Left ventricle myocardium inferior (tissue), 1 donor: ENCODE results near the gene TNRC6B. TPM values are rescaled to one million over a fixed set of nuclear protein-coding genes. Genes with fewer than 3 reads are reported as not detected.

ENCODE experiments used
- DNase-seq: peaks from one replicate; pipeline ENCODE4 v3.0.0-alpha.2; 2020
- H3K27ac ChIP-seq: fragments of 200-600 bp; replicated peaks from 2 replicates; pipeline ENCODE4 v1.8.0; 2021
- H3K27me3 ChIP-seq: fragments of 200-600 bp; 2 replicates; pipeline ENCODE4 v1.8.0; 2021; ENCODE audit warnings: low read depth
- H3K36me3 ChIP-seq: fragments of 200-600 bp; 2 replicates; pipeline ENCODE4 v1.8.0; 2021
- H3K4me1 ChIP-seq: fragments of 200-600 bp; 2 replicates; pipeline ENCODE4 v1.8.0; 2021
- H3K4me3 ChIP-seq: fragments of 200-600 bp; 2 replicates; pipeline ENCODE4 v1.8.0; 2021; ENCODE audit warnings: mild to moderate bottlenecking, moderate library complexity
- H3K9me3 ChIP-seq: fragments of 200-600 bp; replicated peaks from 2 replicates; pipeline ENCODE4 v1.8.0; 2021
- intact Hi-C: fragments of 100-400 bp; cut with micrococcal nuclease; formaldehyde crosslinking; loops from one replicate; pipeline ENCODE4 v1.11.0; 2022
- total RNA-seq: library from RNA; stranded (reverse); fragmentation: NEBNext Ultra II Directional; extraction: Animal tissue kit (Norgen Biotek cat#: 25700); gene quantifications from one replicate; pipeline ENCODE4 v1.2.1, GENCODE V29; 2021
- TF ChIP-seq, protein P1 (sequence below): fragments of 200-600 bp; IDR thresholded peaks from 2 replicates; pipeline ENCODE4 v1.8.0; 2021; ENCODE audit warnings: antibody characterized with exemption, mild to moderate bottlenecking, borderline replicate concordance
- donor health status: DM: no; HTN: yes; CAD: no; lungs with severe emphysema.

Gene TNRC6B
- total RNA-seq, 1 donor from 2014 or later = 43.8 TPM

DNA sequence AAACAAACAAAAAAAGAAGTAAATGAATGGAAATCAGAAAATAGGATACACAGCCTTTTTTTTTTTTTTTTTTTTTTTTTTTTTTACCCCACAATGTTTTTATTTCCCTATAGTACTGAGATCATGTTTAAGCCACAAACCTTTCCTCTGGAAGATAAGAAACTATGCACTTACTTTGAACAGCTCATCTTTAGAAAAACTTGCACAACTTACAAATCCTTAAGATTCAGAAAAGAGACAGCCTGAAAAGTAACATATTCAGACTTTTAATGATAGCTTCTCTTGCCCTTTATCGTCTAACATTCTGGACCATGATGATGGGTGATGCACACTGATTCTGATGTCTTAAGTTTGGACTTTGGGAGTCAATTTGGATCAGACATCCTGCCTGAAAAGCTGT is 80.3 kb downstream of the TNRC6B start:
- H3K4me3 ChIP-seq = no peak overlapping the region
- intact Hi-C loops = no loop called here
- no peaks in the 10 kb centered on the region for H3K27me3 ChIP-seq
- H3K4me1 ChIP-seq = peaks cover 63% of the 10 kb centered on the region
- peak overlapping the region; percentile 81 for H3K27ac ChIP-seq
- peaks cover 16% of the 10 kb centered on the region for H3K36me3 ChIP-seq
- no peaks in the 10 kb centered on the region for H3K9me3 ChIP-seq
- TF ChIP-seq, protein P1, sequence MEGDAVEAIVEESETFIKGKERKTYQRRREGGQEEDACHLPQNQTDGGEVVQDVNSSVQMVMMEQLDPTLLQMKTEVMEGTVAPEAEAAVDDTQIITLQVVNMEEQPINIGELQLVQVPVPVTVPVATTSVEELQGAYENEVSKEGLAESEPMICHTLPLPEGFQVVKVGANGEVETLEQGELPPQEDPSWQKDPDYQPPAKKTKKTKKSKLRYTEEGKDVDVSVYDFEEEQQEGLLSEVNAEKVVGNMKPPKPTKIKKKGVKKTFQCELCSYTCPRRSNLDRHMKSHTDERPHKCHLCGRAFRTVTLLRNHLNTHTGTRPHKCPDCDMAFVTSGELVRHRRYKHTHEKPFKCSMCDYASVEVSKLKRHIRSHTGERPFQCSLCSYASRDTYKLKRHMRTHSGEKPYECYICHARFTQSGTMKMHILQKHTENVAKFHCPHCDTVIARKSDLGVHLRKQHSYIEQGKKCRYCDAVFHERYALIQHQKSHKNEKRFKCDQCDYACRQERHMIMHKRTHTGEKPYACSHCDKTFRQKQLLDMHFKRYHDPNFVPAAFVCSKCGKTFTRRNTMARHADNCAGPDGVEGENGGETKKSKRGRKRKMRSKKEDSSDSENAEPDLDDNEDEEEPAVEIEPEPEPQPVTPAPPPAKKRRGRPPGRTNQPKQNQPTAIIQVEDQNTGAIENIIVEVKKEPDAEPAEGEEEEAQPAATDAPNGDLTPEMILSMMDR = no peak
- no peak for DNase-seq

- Histone ChIP-seq H3K4me1 (peaks cover 67% of the 10 kb centered on the region), H3K27me3 (no peaks in the 10 kb centered on the region), H3K36me3 (peaks cover 20% of the 10 kb centered on the region), H3K4me3 (no peak overlapping the region), H3K27ac (peak overlapping the region; percentile 81), H3K9me3 (no peaks in the 10 kb centered on the region)
- no peak for DNase-seq
- intact Hi-C loops = no loop called here
- TF ChIP-seq, protein P1 = no peak
Observed at GRCh38 chr22:40258501-40258915, 80.8 kb downstream of the TNRC6B start.

DNA sequence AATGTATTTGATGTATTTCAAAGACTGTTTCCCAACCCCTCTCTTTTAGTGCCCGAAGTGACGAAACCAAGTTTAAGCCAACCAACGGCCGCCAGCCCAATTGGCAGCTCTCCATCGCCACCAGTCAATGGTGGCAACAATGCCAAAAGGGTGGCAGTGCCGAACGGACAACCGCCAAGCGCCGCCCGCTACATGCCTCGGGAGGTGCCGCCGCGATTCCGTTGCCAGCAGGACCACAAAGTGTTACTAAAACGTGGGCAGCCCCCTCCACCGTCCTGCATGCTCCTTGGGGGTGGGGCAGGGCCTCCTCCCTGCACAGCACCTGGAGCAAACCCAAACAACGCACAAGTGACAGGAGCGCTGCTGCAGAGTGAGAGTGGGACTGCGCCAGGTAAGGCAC is 84.1 kb downstream of the TNRC6B start:
- no peak overlapping the region for H3K4me3 ChIP-seq
- no peaks in the 10 kb centered on the region for H3K27me3 ChIP-seq
- peaks cover 63% of the 10 kb centered on the region for H3K4me1 ChIP-seq
- H3K9me3 ChIP-seq = no peaks in the 10 kb centered on the region
- TF ChIP-seq, protein P1 = no peak
- H3K27ac ChIP-seq = no peak overlapping the region
- peaks cover 52% of the 10 kb centered on the region for H3K36me3 ChIP-seq
- DNase-seq = no peak
- intact Hi-C loops = no loop called here

DNA sequence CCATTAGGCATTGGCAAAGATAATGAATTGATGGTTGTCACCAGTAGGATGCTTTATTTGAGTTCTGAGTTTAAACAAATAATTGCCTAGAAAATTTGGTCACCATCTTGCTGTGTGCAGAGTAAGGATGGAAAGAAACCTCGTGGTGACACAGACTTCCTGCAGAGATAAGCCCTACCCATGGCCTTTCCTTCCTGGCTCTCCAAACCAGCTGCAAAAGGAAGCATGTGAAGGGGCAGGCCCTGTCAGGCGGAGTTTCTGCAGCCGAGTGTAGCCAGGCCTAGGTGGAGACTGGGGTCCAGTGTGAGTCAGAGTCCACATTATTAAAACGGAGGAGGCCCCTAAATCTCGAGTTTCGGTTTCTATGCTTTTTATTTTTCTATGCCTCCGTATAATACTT is 85.5 kb downstream of the TNRC6B start:
- H3K9me3 ChIP-seq = no peaks in the 10 kb centered on the region
- H3K36me3 ChIP-seq = peaks cover 65% of the 10 kb centered on the region
- no peak for DNase-seq
- intact Hi-C loops = no loop called here
- no peak overlapping the region for H3K4me3 ChIP-seq
- H3K27ac ChIP-seq = peak overlapping the region; percentile 61
- H3K27me3 ChIP-seq = no peaks in the 10 kb centered on the region
- peaks cover 49% of the 10 kb centered on the region for H3K4me1 ChIP-seq
- TF ChIP-seq, protein P1 = no peak

GRCh38 chr22:40265783-40266182 is 88.1 kb downstream of the TNRC6B start:
- Histone ChIP-seq H3K9me3 (no peaks in the 10 kb centered on the region), H3K4me1 (peaks cover 33% of the 10 kb centered on the region), H3K27ac (peak overlapping the region; percentile 30), H3K27me3 (no peaks in the 10 kb centered on the region), H3K4me3 (no peak overlapping the region), H3K36me3 (peaks cover 68% of the 10 kb centered on the region)
- TF ChIP-seq, protein P1 = no peak
- no peak for DNase-seq
- intact Hi-C loops = no loop called here

- TF ChIP-seq, protein P1 = no peak
- Histone ChIP-seq H3K4me1 (peaks cover 17% of the 10 kb centered on the region), H3K4me3 (no peak overlapping the region), H3K27me3 (no peaks in the 10 kb centered on the region), H3K9me3 (no peaks in the 10 kb centered on the region), H3K27ac (no peak overlapping the region), H3K36me3 (peaks cover 62% of the 10 kb centered on the region)
- intact Hi-C loops = no loop called here
- DNase-seq = no peak
Observed at GRCh38 chr22:40270031-40270430, 92.3 kb downstream of the TNRC6B start.
